Activated naive CD4-positive, alpha-beta T cell treated with anti-CD3 and anti-CD28 coated beads for 36 hours (primary cell): ENCODE results near the gene CHD1L. TPM values are rescaled to one million over a fixed set of nuclear protein-coding genes. Genes with fewer than 3 reads are reported as not detected.

Experiments used
- CTCF ChIA-PET: fragments of 350-600 bp; sonication (Branson Sonifier 250); formaldehyde crosslinking; loops from one replicate; lab custom pipeline; 2021; ENCODE audit warnings: antibody characterized with exemption; lab: Charles Lee
- DNase-seq: peaks from one replicate; pipeline ENCODE4 v3.0.0-alpha.2; 2020
- H3K27ac Mint-ChIP-seq: one replicate; pipeline ENCODE4 v1.8.0; 2021; ENCODE audit warnings: mild to moderate bottlenecking, mixed read lengths
- H3K27me3 Mint-ChIP-seq: one replicate; pipeline ENCODE4 v1.8.0; 2021; ENCODE audit warnings: low read depth, mixed read lengths
- H3K36me3 Mint-ChIP-seq: one replicate; pipeline ENCODE4 v1.8.0; 2021; ENCODE audit warnings: low read depth, mixed read lengths
- H3K4me1 Mint-ChIP-seq: one replicate; pipeline ENCODE4 v1.8.0; 2021; ENCODE audit warnings: low read depth, mixed read lengths
- H3K4me3 Mint-ChIP-seq: one replicate; pipeline ENCODE4 v1.8.0; 2021; ENCODE audit warnings: mild to moderate bottlenecking, moderate library complexity, mixed read lengths
- H3K9me3 Mint-ChIP-seq: one replicate; pipeline ENCODE4 v1.8.0; 2021; ENCODE audit warnings: mixed read lengths
- intact Hi-C: fragments of 100-400 bp; cut with micrococcal nuclease; formaldehyde crosslinking; loops from one replicate; pipeline ENCODE4 v1.15.1; 2023
- total RNA-seq, 2 experiments: library from RNA; stranded (reverse); gene quantifications; one replicate each; pipeline ENCODE4 v1.2.3, GENCODE V29; 2021

Gene CHD1L
- total RNA-seq, 2 experiments from 2014 or later: 54.8 to 56.8 TPM

GRCh38 chr1:147246910-147247655 is 4.6 kb downstream of the CHD1L start:
- no peak overlapping the region for H3K27ac Mint-ChIP-seq
- no peaks in the 10 kb centered on the region for H3K27me3 Mint-ChIP-seq
- H3K36me3 Mint-ChIP-seq: peaks cover 11% of the 10 kb centered on the region
- CTCF ChIA-PET: interaction anchor here (1.4 kb wide), 1 partner anchor 59 kb away, joined by 4 read pairs; no protein-coding TSS in a partner anchor
- no peak overlapping the region for H3K4me3 Mint-ChIP-seq
- intact Hi-C loops: no loop called here
- DNase-seq: no peak
- H3K9me3 Mint-ChIP-seq: no peaks in the 10 kb centered on the region
- peaks cover 55% of the 10 kb centered on the region for H3K4me1 Mint-ChIP-seq

GRCh38 chr1:147247656-147248238 is 5.3 kb downstream of the CHD1L start:
- H3K36me3 Mint-ChIP-seq: peaks cover 12% of the 10 kb centered on the region
- CTCF ChIA-PET: interaction anchor here (0.5 kb wide), 1 partner anchor 72 kb away, joined by 5 read pairs; no protein-coding TSS in a partner anchor
- H3K9me3 Mint-ChIP-seq: no peaks in the 10 kb centered on the region
- H3K4me1 Mint-ChIP-seq: peaks cover 53% of the 10 kb centered on the region
- no peak for DNase-seq
- H3K27ac Mint-ChIP-seq: no peak overlapping the region
- H3K27me3 Mint-ChIP-seq: no peaks in the 10 kb centered on the region
- no peak overlapping the region for H3K4me3 Mint-ChIP-seq
- intact Hi-C loops: no loop called here

GRCh38 chr1:147252540-147252939 is 10.1 kb downstream of the CHD1L start:
- no peak for DNase-seq

GRCh38 chr1:147260956-147261355 is 18.5 kb downstream of the CHD1L start:
- no peak overlapping the region for H3K27ac Mint-ChIP-seq
- H3K9me3 Mint-ChIP-seq: no peaks in the 10 kb centered on the region
- H3K4me3 Mint-ChIP-seq: no peak overlapping the region
- CTCF ChIA-PET: no interaction called here
- intact Hi-C loops: no loop called here
- DNase-seq: no peak
- H3K4me1 Mint-ChIP-seq: no peaks in the 10 kb centered on the region
- no peaks in the 10 kb centered on the region for H3K27me3 Mint-ChIP-seq
- peaks cover 28% of the 10 kb centered on the region for H3K36me3 Mint-ChIP-seq

More at GRCh38 chr1:147252540-147252939, 10.1 kb downstream of the CHD1L start:
- Mint-ChIP-seq H3K9me3 (no peaks in the 10 kb centered on the region), H3K27me3 (no peaks in the 10 kb centered on the region), H3K27ac (no peak overlapping the region), H3K4me3 (no peak overlapping the region), H3K4me1 (peaks cover 23% of the 10 kb centered on the region), H3K36me3 (peaks cover 20% of the 10 kb centered on the region)
- intact Hi-C loops: no loop called here
- CTCF ChIA-PET: interaction anchor here (2.6 kb wide), 1 partner anchor 9 kb away, joined by 7 read pairs; no protein-coding TSS in a partner anchor

- Mint-ChIP-seq H3K9me3 (no peaks in the 10 kb centered on the region), H3K4me1 (no peaks in the 10 kb centered on the region), H3K4me3 (no peak overlapping the region), H3K36me3 (peaks cover 46% of the 10 kb centered on the region), H3K27ac (no peak overlapping the region), H3K27me3 (no peaks in the 10 kb centered on the region)
- DNase-seq: no peak
- intact Hi-C loops: no loop called here
- CTCF ChIA-PET: no interaction called here
Measured at GRCh38 chr1:147264158-147264768, 21.8 kb downstream of the CHD1L start.

GRCh38 chr1:147266381-147266780 is 23.9 kb downstream of the CHD1L start:
- DNase-seq: no peak
- Mint-ChIP-seq H3K27me3 (no peaks in the 10 kb centered on the region), H3K9me3 (no peaks in the 10 kb centered on the region), H3K4me3 (no peak overlapping the region), H3K36me3 (peaks cover 44% of the 10 kb centered on the region), H3K27ac (no peak overlapping the region), H3K4me1 (no peaks in the 10 kb centered on the region)
- intact Hi-C loops: no loop called here
- CTCF ChIA-PET: no interaction called here

GRCh38 chr1:147267711-147268110 is 25.2 kb downstream of the CHD1L start:
- intact Hi-C loops: no loop called here

GRCh38 chr1:147270721-147271120 is 28.2 kb downstream of the CHD1L start:
- Mint-ChIP-seq H3K27me3 (no peaks in the 10 kb centered on the region), H3K4me1 (peaks cover 6% of the 10 kb centered on the region), H3K27ac (no peak overlapping the region), H3K4me3 (no peak overlapping the region), H3K9me3 (no peaks in the 10 kb centered on the region), H3K36me3 (peaks cover 49% of the 10 kb centered on the region)
- CTCF ChIA-PET: interaction anchor here (1.1 to 5.0 kb wide), 2 partner anchors 27 to 119 kb away, joined by 4 to 39 read pairs; no protein-coding TSS in a partner anchor
- no peak for DNase-seq
- intact Hi-C loops: loop anchor here (5.0 to 10.0 kb wide), 3 partner anchors 224 to 622 kb away; no protein-coding TSS in a partner anchor

More at GRCh38 chr1:147267711-147268110, 25.2 kb downstream of the CHD1L start:
- no peak overlapping the region for H3K27ac Mint-ChIP-seq
- no peak overlapping the region for H3K4me3 Mint-ChIP-seq
- no peak for DNase-seq
- no peaks in the 10 kb centered on the region for H3K4me1 Mint-ChIP-seq
- CTCF ChIA-PET: interaction anchor here (1.5 kb wide), 1 partner anchor 24 kb away, joined by 3 read pairs; no protein-coding TSS in a partner anchor
- H3K9me3 Mint-ChIP-seq: no peaks in the 10 kb centered on the region
- H3K27me3 Mint-ChIP-seq: no peaks in the 10 kb centered on the region
- H3K36me3 Mint-ChIP-seq: peaks cover 43% of the 10 kb centered on the region

GRCh38 chr1:147272042-147272441 is 29.6 kb downstream of the CHD1L start:
- Mint-ChIP-seq H3K27me3 (no peaks in the 10 kb centered on the region), H3K9me3 (no peaks in the 10 kb centered on the region), H3K27ac (no peak overlapping the region), H3K4me3 (no peak overlapping the region), H3K36me3 (peaks cover 54% of the 10 kb centered on the region), H3K4me1 (peaks cover 6% of the 10 kb centered on the region)
- intact Hi-C loops: loop anchor here (5.0 to 10.0 kb wide), 3 partner anchors 223 to 620 kb away; no protein-coding TSS in a partner anchor
- DNase-seq: no peak
- CTCF ChIA-PET: interaction anchor here (5.0 kb wide), 1 partner anchor 117 kb away, joined by 39 read pairs; no protein-coding TSS in a partner anchor

GRCh38 chr1:147273409-147274336 is 31.2 kb downstream of the CHD1L start:
- H3K4me3 Mint-ChIP-seq: no peak overlapping the region
- peak; percentile 42 for DNase-seq
- CTCF ChIA-PET: interaction anchor here (1.0 to 5.0 kb wide), 6 partner anchors 8 to 369 kb away, joined by 3 to 39 read pairs (median 5); no protein-coding TSS in a partner anchor
- intact Hi-C loops: loop anchor here (1.0 to 10.0 kb wide), 4 partner anchors 117 to 619 kb away; no protein-coding TSS in a partner anchor
- peaks cover 55% of the 10 kb centered on the region for H3K36me3 Mint-ChIP-seq
- peaks cover 6% of the 10 kb centered on the region for H3K4me1 Mint-ChIP-seq
- H3K27ac Mint-ChIP-seq: no peak overlapping the region
- no peaks in the 10 kb centered on the region for H3K27me3 Mint-ChIP-seq
- no peaks in the 10 kb centered on the region for H3K9me3 Mint-ChIP-seq

- Mint-ChIP-seq H3K4me3 (no peak overlapping the region), H3K27me3 (no peaks in the 10 kb centered on the region), H3K27ac (no peak overlapping the region), H3K9me3 (no peaks in the 10 kb centered on the region), H3K4me1 (no peaks in the 10 kb centered on the region), H3K36me3 (peaks cover 52% of the 10 kb centered on the region)
- DNase-seq: no peak
- CTCF ChIA-PET: interaction anchor here (1.5 kb wide), 1 partner anchor 9 kb away, joined by 8 read pairs; no protein-coding TSS in a partner anchor
- intact Hi-C loops: no loop called here
Measured at GRCh38 chr1:147281950-147282349, 39.5 kb downstream of the CHD1L start.
